Lung microvascular endothelial cell (primary cell): ENCODE measurements around the gene FGF11. TPM values are rescaled to one million over a fixed set of nuclear protein-coding genes. Genes with fewer than 3 reads are reported as not detected.
A peak's percentile ranks its signal among the peaks of the same experiment; 100 is the strongest.

Experiments
- DNase-seq, 2 donors: peaks; one replicate each; pipeline versions ENCODE4 v3.0.0 to v3.0.0-alpha.2; 2010; ENCODE audit warnings: low read depth in 2 of 2
- total RNA-seq: library from RNA; depleted of rRNA; stranded (reverse); fragments of >200 nt; gene quantifications from 2 replicates; pipeline ENCODE4 v1.2.1, GENCODE V29; 2014

The FGF11 gene
- total RNA-seq: 0.20 and 0.22 TPM in 2 replicates

GRCh38 chr17:7439462-7440112 lies at the start of gene FGF11:
FGF11 (plus strand) TSS chr17:7439512; CDS start chr17:7439621, 109 bp downstream.
- no peak for DNase-seq

- DNase-seq: no peak
These were observed 49.1 kb upstream of the FGF11 start for GRCh38 chr17:7389924-7390910.

GRCh38 chr17:7391307-7391706 lies 48.0 kb upstream of the FGF11 start:
- DNase-seq: peak; percentile 40 to 70

- no peak for DNase-seq
These were observed 46.4 kb upstream of the FGF11 start for GRCh38 chr17:7392696-7393612.

- no peak for DNase-seq
These were observed 45.5 kb upstream of the FGF11 start for GRCh38 chr17:7393613-7394451.

- peak; percentile 78 to 87 for DNase-seq
These were observed 44.7 kb upstream of the FGF11 start, which contains the start of gene PLSCR3 for GRCh38 chr17:7394452-7395191. PLSCR3 (minus strand) TSS chr17:7394525; CDS start chr17:7394110, 415 bp downstream.

GRCh38 chr17:7396147-7396546 lies 43.2 kb upstream of the FGF11 start:
- DNase-seq: no peak

- DNase-seq: no peak
These were observed 40.7 kb upstream of the FGF11 start for GRCh38 chr17:7398612-7399011.

- peak in 1 of 2 donors; percentile 10 for DNase-seq
These were observed 36.1 kb upstream of the FGF11 start for GRCh38 chr17:7403043-7403726.

GRCh38 chr17:7403727-7403976 lies 35.7 kb upstream of the FGF11 start:
- no peak for DNase-seq

GRCh38 chr17:7403977-7404736 lies 35.2 kb upstream of the FGF11 start, which contains the start of gene TMEM256:
TMEM256 (minus strand) TSS chr17:7404097; CDS start chr17:7404084, 13 bp downstream.
- peak; percentile 100 for DNase-seq

- peak in 1 of 2 donors; percentile 19 for DNase-seq
These were observed 34.5 kb upstream of the FGF11 start for GRCh38 chr17:7404737-7405349.

- no peak for DNase-seq
These were observed 33.7 kb upstream of the FGF11 start for GRCh38 chr17:7405350-7406234.

GRCh38 chr17:7406235-7406825 lies 33.0 kb upstream of the FGF11 start:
- DNase-seq: no peak

- no peak for DNase-seq
These were observed 32.2 kb upstream of the FGF11 start for GRCh38 chr17:7407082-7407481.

- no peak for DNase-seq
These were observed 31.6 kb upstream of the FGF11 start, which contains the start of gene NLGN2 for GRCh38 chr17:7407485-7408251. NLGN2 (plus strand) TSS chr17:7407845; CDS start chr17:7408256, 411 bp downstream.
